Lung (tissue), 12 donors: Measurements from ENCODE around the gene TSC22D1. TPM values are rescaled to one million over a fixed set of nuclear protein-coding genes. Genes with fewer than 3 reads are reported as not detected.

ENCODE experiments used
- ATAC-seq: fragments of 200-7000 bp; cut with Tn5 transposase; one replicate; pipeline ENCODE4 v1.9.1; 2020; ENCODE audit warnings: moderate number of reproducible peaks; ENCODE audit not compliant: insufficient read depth, low FRiP score
- DNase-seq, 3 donors: peaks; one replicate each; pipeline ENCODE4 v3.0.0-alpha.2; 2013 to 2017
- H3K27ac ChIP-seq, 2 donors: one replicate each; pipeline ENCODE4 v1.5.1; 2013; ENCODE audit warnings: mild to moderate bottlenecking in 2 of 2, moderate library complexity in 2 of 2, control low read depth in 1 of 2, inconsistent platforms in 1 of 2, low read depth in 1 of 2, low read length in 1 of 2
- H3K27me3 ChIP-seq, 3 donors: one replicate each; pipeline ENCODE4 v1.5.1; 2013; ENCODE audit warnings: low read length in 2 of 3; ENCODE audit not compliant: control insufficient read depth in 3 of 3, insufficient read depth in 3 of 3
- H3K36me3 ChIP-seq, 4 donors: one replicate each; pipeline ENCODE4 v1.5.1; 2013; ENCODE audit warnings: low read length in 4 of 4, mild to moderate bottlenecking in 1 of 4, moderate library complexity in 1 of 4; ENCODE audit not compliant: control insufficient read depth in 4 of 4, insufficient read depth in 4 of 4
- H3K4me1 ChIP-seq, 5 donors: one replicate each; pipeline ENCODE4 v1.5.1; 2013; ENCODE audit warnings: low read length in 5 of 5, mild to moderate bottlenecking in 2 of 5, moderate library complexity in 1 of 5; ENCODE audit not compliant: control insufficient read depth in 5 of 5, insufficient read depth in 5 of 5
- H3K4me3 ChIP-seq: one replicate; pipeline ENCODE4 v1.5.1; 2013; ENCODE audit warnings: mild to moderate bottlenecking, control low read depth, moderate library complexity
- H3K9ac ChIP-seq, 2 donors: one replicate each; pipeline ENCODE4 v1.5.1; 2013; ENCODE audit warnings: low read length in 2 of 2, control low read depth in 1 of 2; ENCODE audit not compliant: insufficient read depth in 1 of 2
- H3K9me3 ChIP-seq, 4 donors: one replicate each; pipeline ENCODE4 v1.5.1; 2013; ENCODE audit warnings: low read length in 3 of 4, mild to moderate bottlenecking in 1 of 4, moderate library complexity in 1 of 4; ENCODE audit not compliant: control insufficient read depth in 4 of 4, insufficient read depth in 3 of 4
- CTCF ChIP-seq: IDR thresholded peaks from 2 replicates; pipeline ENCODE4 v1.5.1; 2012; ENCODE audit warnings: mild to moderate bottlenecking; ENCODE audit errors: control extremely low read depth, extremely low read depth
- WGBS, 2 donors: extraction: QIAGEN DNeasy Blood & Tissue Kit; methylation state at CpG; one replicate each; pipeline ENCODE4 v1.1.7; 2013; 5-methylcytosine and 5-hydroxymethylcytosine counted together
- polyA plus RNA-seq, 2 donors: library from polyadenylated mRNA; stranded (reverse); fragments of 200-250 nt; gene quantifications; one replicate each; pipeline ENCODE4 v1.2.1, GENCODE V29; 2013
- total RNA-seq, 2 donors: library from RNA; depleted of rRNA in 1 of 2; stranded (reverse); fragments of >200 nt in 1 of 2; gene quantifications; one replicate each; pipeline ENCODE4 v1.2.1, GENCODE V29; 2014 to 2021
- donor health status: control.
- donor health status: control.
- donor health status: Bipolar disorder and iron deficiency.
- donor health status: healthy.
- donor health status: DM: yes; HTN: yes; CAD: no.

The TSC22D1 gene
- total and polyA plus RNA-seq, 4 donors = 77.0 to 179 (median 123) TPM

- 92 to 94% methylated on average over 3 of the region's 3 CpGs for WGBS, 2 donors
- no peaks in the 10 kb centered on the region for H3K9me3 ChIP-seq
- peaks cover 0 to 17% (median 0%) of the 10 kb centered on the region in 5 donors for H3K4me1 ChIP-seq
- no peak for ATAC-seq
- no peaks in the 10 kb centered on the region for H3K27me3 ChIP-seq
- no peak overlapping the region for H3K27ac ChIP-seq
- no peaks in the 10 kb centered on the region for H3K36me3 ChIP-seq
- H3K9ac ChIP-seq = no peak overlapping the region
- H3K4me3 ChIP-seq = no peak overlapping the region
- DNase-seq = no peak
- TF ChIP-seq CTCF = no peak
Measured at GRCh38 chr13:44453069-44453468, 123.1 kb downstream of the TSC22D1 start.

GRCh38 chr13:44452418-44452817 lies 123.7 kb downstream of the TSC22D1 start:
- Histone ChIP-seq H3K9ac (no peak overlapping the region), H3K4me3 (no peak overlapping the region), H3K27ac (no peak overlapping the region), H3K27me3 (no peaks in the 10 kb centered on the region), H3K36me3 (no peaks in the 10 kb centered on the region), H3K4me1 (peaks cover 0 to 17% (median 0%) of the 10 kb centered on the region in 5 donors), H3K9me3 (no peaks in the 10 kb centered on the region)
- no peak for ATAC-seq
- 96% methylated on average over 7 of the region's 7 CpGs for WGBS, 2 donors
- TF ChIP-seq CTCF = no peak
- no peak for DNase-seq

- 88 to 89% methylated on average over 7 of the region's 7 CpGs for WGBS, 2 donors
- DNase-seq = peak in 2 of 3 donors; percentile 35 to 63
- H3K27me3 ChIP-seq = no peaks in the 10 kb centered on the region
Measured at GRCh38 chr13:44451651-44452050, 124.5 kb downstream of the TSC22D1 start.

More at GRCh38 chr13:44451651-44452050, 124.5 kb downstream of the TSC22D1 start:
- H3K9ac ChIP-seq = peak overlapping the region in 1 of 2 donors; percentile 16
- H3K27ac ChIP-seq = no peak overlapping the region
- no peak overlapping the region for H3K4me3 ChIP-seq
- no peak for ATAC-seq
- H3K4me1 ChIP-seq = peaks cover 0 to 17% (median 0%) of the 10 kb centered on the region in 5 donors
- H3K9me3 ChIP-seq = no peaks in the 10 kb centered on the region
- no peak for TF ChIP-seq CTCF
- no peaks in the 10 kb centered on the region for H3K36me3 ChIP-seq
